Stimulated activated CD4-positive, alpha-beta T cell treated with anti-CD3 and anti-CD28 coated beads, Interleukin-1b, Interleukin-23, amount 100 ng/mL, for 24 hours (primary cell): ENCODE results near the gene KRTAP5-8.
"Not testable (repeated sequence)": the region's sequence is repeated elsewhere in the genome, so short reads cannot be mapped to it uniquely, and the experiment has no call there.

Source experiments
- DNase-seq, 4 experiments: peaks; one replicate each; pipeline ENCODE4 v3.0.0-alpha.2; 2020; ENCODE audit warnings: low read depth in 4 of 4, low spot score in 1 of 4

Gene KRTAP5-8

DNA sequence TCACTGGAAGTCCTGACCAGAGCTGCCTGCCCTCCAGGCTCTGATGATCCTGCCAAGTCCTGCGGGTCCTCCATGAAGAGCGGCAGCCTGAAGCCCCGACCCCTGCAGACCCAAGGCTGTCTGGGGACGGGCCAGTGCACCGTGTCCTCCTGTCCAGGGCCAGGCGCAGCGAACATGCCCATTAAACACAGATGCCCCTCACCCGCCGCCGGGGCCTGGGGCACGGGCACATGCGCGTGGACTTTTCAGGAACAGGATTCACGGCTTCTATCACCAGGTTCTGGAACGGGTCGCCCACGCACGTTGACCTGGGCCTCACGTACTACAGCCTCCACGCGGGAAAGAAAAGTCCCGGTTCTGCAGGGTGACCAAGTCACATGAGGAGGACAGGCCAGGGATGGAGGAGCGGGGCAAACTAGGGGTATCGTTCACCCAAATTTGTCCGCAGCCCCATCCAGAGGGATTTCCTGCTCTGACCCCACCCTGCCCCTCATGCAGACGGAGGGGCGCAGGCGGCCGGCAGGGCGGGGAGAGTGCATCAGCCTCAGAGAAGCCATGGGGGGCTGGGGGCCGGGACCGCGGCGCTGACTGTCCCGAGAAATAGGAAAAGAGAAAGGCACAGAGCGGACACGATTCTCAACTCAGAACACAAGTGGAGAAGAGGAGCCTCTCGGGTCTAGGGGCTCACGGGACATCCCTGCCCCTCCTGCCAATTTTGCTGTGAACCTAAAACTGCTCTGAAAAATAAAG lies 33.5 kb downstream of the KRTAP5-8 start:
- DNase-seq = not testable (repeated sequence)

DNA sequence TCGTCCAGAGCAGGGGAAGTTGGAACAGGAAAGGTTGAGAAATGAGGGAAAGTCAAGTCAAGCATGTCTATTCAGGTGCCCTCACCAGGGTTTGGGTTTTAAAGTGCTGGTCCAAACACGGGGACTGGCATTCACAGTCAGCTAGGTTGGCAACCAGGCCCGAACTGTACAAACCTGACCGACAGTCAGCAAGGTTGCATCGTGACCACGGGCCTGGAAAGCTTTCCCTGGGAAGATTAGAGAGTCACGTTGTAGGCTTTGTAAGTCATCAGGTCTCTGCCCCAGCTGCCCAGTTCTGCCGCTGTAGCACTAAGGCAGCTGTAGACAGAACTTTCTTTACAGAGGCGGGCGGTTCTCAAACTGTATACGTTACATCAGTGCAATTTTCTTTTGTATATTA lies 35.0 kb downstream of the KRTAP5-8 start:
- no peak for DNase-seq

DNA sequence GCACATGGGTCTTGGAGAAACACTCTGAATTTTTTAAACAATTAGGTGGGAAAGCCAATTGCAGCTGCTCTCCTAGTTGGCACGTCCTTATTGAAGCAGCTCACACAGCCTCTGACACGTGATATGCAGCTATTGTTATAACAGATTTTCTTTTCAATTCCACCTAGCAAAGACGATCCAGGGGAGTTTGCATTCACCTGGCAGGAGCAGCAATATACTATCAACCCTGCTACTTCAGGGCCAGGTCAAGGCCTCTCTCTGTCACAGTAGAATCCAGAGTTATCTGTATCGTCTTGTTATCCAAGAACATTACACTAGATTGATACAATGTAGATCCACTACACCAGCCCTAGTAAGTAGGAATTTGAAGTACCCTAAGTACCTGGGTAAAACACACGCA lies 36.6 kb downstream of the KRTAP5-8 start:
- DNase-seq = no peak

DNA sequence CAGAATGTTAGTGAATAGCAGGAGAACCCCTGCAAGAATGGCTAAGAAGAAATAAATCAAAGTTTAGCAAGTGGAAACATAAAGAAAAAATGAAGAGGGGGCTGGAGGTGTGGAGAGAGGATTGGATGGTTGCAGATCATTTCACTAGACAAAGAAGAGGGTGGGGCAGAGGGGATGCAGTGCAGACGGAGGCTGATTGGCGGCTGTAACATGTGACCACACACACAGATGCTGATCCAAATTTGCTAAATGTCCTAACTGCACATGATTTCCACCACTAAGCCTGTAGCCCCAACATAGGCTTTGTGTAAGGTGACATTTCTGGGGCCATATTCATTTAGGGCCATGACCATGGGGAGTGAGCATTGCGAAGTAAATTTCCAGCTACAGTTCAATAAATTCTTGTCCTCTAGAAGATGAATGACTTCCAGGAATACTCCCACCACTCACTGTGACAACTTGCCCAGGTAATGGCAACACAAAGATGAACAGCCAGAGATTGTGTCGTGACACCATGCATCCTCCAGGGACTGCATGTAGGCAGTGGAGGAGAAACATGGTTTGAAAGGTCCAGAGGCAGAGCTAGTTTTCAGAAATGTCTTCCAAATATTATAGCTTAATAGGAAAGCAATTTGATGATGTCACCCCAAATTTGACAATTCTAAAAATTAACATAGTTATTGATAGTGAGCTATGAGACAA lies 38.0 kb downstream of the KRTAP5-8 start:
- DNase-seq = no peak

DNA sequence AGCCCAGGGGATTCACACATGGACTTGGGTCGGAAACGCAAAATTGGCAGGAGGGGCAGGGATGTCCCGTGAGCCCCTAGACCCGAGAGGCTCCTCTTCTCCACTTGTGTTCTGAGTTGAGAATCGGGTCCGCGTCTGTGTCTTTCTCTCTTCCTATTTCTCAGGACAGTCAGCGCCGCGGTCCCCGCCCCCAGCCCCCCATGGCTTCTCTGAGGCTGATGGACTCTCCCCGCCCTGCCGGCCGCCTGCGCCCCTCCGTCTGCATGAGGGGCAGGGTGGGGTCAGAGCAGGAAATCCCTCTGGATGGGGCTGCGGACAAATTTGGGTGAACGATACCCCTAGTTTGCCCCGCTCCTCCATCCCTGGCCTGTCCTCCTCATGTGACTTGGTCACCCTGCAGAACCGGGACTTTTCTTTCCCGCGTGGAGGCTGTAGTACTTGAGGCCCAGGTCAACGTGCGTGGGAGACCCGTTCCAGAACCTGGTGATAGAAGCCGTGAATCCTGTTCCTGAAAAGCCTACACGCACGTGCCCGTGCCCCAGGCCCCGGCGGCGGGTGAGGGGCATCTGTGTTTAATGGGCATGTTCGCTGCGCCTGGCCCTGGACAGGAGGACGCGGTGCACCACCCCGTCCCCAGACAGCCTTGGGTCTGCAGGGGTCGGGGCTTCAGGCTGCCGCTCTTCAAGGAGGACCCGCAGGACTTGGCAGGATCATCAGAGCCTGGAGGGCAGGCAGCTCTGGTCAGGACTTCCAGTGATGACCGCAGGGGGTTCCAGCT lies 39.1 kb downstream of the KRTAP5-8 start:
- not testable (repeated sequence) for DNase-seq

DNA sequence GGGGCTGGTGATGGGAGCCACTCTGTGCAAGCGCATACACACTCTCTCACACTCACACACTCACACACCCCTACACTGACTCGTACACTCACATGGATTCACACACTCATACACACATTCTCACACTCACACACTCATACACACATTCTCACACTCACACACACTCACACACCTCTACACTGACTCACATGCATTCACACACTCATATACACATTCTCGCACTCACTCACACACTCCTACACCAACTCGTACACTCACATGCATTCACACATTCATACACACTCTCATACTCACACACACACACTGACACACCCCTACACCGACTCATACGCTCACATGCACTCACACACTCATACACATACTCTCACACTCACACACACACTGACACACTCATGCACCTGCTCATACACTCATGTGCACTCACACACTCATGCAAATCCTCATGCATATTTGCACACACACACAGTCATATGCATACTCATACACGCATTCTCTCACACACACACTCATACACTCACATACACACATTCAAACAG lies 39.7 kb downstream of the KRTAP5-8 start:
- DNase-seq = no peak

DNA sequence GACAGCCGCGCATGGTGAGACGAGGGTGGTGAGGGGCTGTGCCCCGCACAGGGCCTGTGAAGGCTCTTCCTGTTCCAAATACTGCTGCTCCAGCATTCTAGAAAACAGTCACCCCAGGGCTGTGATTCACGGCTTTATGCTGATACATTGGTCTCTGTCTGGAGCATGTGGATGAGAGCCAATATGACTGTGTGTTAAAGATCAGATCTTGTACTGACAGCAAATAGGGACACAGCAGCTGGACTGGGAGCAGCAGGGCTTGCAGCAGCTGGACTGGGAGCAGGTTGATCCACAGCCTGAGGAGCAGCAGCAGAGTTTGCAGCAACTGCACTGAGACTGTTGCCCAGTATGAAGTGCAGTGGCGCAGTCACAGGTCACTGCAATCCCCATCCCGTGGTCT lies 41.7 kb downstream of the KRTAP5-8 start:
- DNase-seq = not testable (repeated sequence)

DNA sequence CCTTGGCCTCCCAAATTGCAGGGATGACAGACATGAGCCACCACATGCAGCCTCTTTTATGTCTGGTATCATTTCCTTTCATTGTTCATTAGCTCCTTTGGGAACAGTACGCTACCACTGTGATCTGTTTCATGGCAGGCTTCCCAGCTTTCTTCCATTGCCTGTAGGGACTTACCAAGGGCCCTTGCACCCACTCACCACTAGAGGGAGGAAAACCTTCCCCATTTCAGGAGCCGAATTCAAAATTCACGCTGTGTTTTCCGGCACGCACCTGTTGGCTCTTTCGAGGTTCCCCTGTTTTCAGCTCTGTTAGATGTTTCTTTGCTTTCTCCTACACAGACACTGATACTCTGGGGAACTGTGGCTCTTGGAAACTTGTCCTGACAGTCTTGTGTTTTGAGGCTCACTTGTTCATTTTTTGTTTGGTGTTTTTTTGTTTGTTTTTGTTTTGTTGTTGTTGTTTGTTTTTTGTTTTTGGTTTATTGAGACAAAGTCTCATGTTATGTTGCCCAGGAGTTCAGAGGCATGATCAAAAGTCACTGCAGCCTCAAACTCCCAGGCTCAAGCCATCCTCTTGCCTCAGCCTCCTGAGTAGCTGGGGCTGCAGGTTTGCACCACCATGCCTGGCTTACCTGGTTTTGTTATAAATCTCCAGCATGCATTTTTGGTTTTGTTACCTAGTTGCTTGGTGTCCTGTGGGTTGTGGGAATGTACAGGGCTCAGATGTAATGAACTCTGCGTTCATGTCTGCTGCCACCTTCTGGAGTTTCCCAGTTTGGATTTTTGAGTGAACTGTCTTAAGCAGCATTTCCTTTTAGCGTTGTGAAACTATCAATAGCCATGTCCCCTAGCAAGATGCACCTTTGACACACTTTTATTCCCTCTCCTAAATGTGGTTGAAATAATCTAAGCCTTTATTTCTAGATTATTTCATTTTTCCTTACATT lies 42.5 kb downstream of the KRTAP5-8 start:
- no peak for DNase-seq

DNA sequence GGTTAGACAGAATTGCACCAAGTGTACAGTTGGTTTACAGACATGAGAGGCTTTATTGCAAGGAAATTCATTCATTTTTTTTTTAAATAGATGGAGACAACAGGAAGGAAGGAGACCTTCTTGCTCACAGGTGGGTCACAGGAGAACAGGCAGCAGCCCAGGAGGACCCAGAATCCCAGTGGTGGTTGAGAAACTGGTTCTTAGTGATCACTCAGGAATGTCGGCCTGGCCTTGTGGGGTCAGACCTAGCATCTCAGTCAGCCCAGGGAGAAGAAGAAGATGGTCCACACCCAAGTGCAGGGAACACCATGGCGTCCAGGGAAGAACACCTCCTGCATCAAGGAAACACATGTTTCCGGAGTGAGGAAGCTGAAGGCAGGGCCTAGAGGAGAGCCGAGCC lies 44.0 kb downstream of the KRTAP5-8 start:
- no peak for DNase-seq

DNA sequence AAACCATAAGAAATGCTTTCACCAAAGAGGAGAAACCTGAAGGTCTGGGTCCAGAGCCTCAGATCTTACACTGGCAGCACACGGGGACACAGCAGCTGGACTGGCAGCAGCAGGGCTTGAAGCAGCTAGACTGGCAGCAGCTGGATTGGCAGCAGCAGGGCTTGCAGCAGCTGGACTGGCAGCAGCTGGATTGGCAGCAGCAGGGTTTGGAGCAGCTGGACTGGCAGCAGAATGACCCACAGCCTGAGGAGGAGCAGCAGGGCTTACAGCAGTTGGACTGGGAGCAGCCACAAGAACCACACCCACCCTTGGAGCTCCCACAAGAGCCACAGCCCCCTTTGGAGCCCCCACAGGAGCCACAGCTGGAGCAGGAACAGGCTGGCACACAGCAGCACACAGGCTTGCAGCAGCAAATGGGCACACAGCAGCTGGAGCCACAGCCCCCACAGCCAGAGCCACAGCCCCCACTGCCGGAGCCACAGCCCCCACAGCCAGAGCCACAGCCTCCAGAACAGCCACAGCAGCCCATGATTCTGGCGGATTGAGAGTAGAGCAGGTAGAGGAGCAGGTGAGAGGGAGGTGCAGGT lies 44.6 kb downstream of the KRTAP5-8 start, which contains the start of gene KRTAP5-11:
Gene KRTAP5-11, minus strand, starts transcription at position 567 of the 587 bp plus-strand sequence. Its CDS starts 38 bp downstream, at position 529.
- DNase-seq = no peak

DNA sequence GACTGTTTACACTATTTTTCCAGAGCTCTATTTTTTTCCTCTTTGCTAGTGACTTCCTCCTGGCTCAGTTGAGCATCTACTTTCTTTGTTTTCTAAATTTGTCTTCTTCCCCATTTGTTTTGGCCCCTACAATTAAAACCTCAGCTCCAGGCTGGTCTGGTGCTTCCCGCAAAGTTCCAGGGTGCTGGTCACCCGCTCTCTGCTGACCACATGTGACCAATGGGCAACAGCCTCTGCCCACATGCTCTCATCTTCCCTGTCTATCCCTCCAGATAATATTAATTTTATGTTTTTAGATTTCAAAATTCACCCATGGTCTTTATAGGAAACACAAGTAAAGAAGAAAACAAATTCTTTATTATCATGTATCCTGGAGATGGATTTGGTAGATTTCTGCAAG lies 45.1 kb downstream of the KRTAP5-8 start:
- DNase-seq = not testable (repeated sequence)

DNA sequence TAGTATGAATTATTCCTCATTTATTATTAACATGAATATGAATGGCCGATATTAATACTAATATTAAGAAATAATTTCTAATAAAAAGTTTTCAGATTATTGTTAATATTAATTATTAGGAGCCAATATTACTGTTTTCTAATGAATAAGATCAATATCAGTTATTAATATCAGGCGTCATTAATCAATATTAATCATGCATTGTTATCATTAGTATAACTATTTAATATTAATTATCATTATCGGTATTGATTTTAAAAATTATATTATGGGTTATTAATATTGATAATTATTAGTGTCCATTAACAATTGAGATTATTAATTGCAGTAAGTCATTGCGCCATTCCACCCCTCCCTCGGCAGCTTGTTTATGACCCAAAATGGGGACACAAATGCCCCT lies 47.8 kb downstream of the KRTAP5-8 start:
- DNase-seq = not testable (repeated sequence)

DNA sequence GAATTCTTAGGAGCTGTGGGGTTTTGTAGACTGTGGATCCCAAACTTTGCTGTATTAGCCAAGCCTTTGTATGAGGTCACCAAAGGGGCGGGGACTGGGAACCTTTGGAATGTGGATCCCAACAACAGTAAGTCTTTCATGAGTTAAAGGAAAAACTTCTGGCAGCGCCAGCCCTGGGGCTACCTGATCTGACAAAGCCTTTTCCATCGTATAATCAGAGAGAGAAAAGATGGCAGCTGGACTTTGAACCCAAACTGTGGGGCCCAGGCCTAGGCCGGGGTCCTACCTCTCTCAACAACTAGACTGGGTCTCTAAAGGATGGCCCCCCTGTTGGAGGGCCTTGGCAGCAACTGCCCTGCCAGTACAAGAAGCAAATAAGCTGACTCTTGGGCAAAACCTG lies 50.5 kb downstream of the KRTAP5-8 start:
- DNase-seq = not testable (repeated sequence)
